Measurements from ENCODE around the gene USP24. TPM values are rescaled to one million over a fixed set of nuclear protein-coding genes. Genes with fewer than 3 reads are reported as not detected.

USP24 gene
- total RNA-seq, 1 donor from 2014 or later, result 37.7 TPM

DNA sequence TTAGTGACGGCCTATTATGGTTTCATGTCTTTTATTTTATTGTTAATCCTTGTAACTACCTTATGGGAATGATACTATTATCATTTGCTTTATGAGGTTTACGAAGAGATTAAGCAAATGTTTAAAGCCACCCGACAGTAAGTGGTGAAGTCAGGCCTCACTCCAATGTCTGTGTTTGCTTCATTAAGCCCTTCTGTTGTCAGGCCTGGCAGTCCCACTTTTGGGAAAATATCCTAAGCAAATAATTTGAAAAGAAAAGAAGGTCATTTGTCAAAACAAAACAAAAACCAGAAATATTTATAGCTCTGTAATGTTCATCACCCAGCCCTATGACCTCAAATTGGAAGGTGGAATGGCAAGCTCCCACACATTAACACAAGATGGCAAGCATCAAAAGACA lies 40.7 kb upstream of the USP24 start:
- TF ChIP-seq, protein P1, sequence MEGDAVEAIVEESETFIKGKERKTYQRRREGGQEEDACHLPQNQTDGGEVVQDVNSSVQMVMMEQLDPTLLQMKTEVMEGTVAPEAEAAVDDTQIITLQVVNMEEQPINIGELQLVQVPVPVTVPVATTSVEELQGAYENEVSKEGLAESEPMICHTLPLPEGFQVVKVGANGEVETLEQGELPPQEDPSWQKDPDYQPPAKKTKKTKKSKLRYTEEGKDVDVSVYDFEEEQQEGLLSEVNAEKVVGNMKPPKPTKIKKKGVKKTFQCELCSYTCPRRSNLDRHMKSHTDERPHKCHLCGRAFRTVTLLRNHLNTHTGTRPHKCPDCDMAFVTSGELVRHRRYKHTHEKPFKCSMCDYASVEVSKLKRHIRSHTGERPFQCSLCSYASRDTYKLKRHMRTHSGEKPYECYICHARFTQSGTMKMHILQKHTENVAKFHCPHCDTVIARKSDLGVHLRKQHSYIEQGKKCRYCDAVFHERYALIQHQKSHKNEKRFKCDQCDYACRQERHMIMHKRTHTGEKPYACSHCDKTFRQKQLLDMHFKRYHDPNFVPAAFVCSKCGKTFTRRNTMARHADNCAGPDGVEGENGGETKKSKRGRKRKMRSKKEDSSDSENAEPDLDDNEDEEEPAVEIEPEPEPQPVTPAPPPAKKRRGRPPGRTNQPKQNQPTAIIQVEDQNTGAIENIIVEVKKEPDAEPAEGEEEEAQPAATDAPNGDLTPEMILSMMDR (IDR thresholded peaks at IDR 0.05; ENCODE audit: unreplicated experiment), result no peak
- peaks cover 9% of the 10 kb centered on the region for H3K4me1 Mint-ChIP-seq (ENCODE audit: unreplicated experiment)

DNA sequence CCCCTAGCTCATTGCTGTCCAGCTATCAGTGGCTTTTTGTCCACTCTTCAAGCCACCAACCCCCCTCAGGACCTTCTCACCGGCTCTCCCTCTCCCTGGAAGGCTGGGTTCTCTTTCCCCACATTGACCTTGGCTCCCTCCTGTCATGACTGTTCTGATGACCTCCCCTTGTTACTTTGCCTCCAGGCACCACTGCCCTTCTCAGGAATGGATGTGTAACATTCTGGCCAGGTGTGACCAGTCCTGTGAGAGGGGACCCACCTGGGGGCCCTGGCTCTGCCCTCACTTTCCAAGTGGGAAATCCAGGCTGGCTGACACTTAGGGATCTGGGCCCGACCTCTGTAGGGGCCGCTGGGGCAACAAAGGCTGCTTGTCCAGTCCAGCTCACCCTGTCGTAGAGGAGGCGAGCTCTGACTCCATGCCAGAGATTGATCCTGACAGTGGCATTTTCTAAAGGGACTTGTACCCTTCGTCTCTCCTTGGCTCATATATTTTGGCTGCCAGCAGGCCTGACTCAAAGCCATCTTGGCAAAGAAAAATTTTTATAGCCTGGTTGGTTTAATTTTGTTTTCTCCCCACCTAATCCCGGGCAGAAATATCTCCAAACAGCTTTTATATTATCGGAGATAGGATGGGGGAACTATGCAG lies 37.9 kb upstream of the USP24 start:
- H3K4me1 Mint-ChIP-seq (ENCODE audit: unreplicated experiment), result no peaks in the 10 kb centered on the region
- no peak overlapping the region for H3K27ac Mint-ChIP-seq (ENCODE audit: unreplicated experiment)
- no peak overlapping the region for H3K4me3 Mint-ChIP-seq (ENCODE audit: unreplicated experiment)
- no peak for DNase-seq (ENCODE audit: low spot score)
- TF ChIP-seq, protein P1 (IDR thresholded peaks at IDR 0.05; ENCODE audit: unreplicated experiment), result no peak
- H3K27me3 Mint-ChIP-seq (ENCODE audit: unreplicated experiment), result no peaks in the 10 kb centered on the region
- H3K36me3 Mint-ChIP-seq (ENCODE audit: low read depth, unreplicated experiment), result no peaks in the 10 kb centered on the region
- H3K9me3 Mint-ChIP-seq (ENCODE audit: unreplicated experiment), result no peaks in the 10 kb centered on the region

More for the DNA sequence above, 40.7 kb upstream of the USP24 start:
- no peaks in the 10 kb centered on the region for H3K36me3 Mint-ChIP-seq (ENCODE audit: low read depth, unreplicated experiment)
- H3K4me3 Mint-ChIP-seq (ENCODE audit: unreplicated experiment), result no peak overlapping the region
- H3K27ac Mint-ChIP-seq (ENCODE audit: unreplicated experiment), result no peak overlapping the region
- no peaks in the 10 kb centered on the region for H3K9me3 Mint-ChIP-seq (ENCODE audit: unreplicated experiment)
- no peak for DNase-seq (ENCODE audit: low spot score)
- H3K27me3 Mint-ChIP-seq (ENCODE audit: unreplicated experiment), result no peaks in the 10 kb centered on the region

DNA sequence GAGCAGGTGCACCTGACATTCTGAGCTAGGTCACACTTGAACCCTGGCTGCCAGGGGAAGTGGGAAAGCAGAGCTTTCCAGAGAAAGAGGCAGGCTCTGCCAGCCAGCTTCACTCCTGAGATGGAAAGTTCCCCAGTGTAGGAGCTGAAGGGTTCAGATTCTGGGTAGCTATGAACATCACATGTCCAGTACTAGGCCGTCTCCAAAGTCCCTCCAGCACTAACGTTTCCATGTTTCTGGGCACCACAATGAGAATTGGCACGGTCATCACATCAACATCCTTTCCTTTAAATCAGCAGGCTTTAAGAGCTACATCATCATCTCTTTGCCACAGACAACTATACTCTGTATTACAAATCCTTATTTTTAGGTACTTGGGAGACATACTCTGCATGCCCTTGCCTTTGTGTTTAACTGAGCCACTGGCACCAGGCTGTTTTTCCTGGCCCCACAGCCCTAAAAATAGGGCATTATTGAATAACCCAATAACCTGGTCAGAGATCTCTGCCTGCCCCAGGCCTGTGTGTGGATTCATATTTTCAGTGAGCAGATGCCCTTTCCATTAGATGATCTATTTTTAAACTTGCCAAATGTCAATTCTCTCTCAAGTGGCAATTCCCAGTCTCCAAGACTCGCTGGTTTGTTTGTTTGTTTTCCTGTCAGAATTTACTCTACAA lies 35.4 kb upstream of the USP24 start:
- no peak overlapping the region for H3K4me3 Mint-ChIP-seq (ENCODE audit: unreplicated experiment)
- no peak for DNase-seq (ENCODE audit: low spot score)
- H3K27me3 Mint-ChIP-seq (ENCODE audit: unreplicated experiment), result no peaks in the 10 kb centered on the region
- TF ChIP-seq, protein P1 (IDR thresholded peaks at IDR 0.05; ENCODE audit: unreplicated experiment), result no peak
- H3K9me3 Mint-ChIP-seq (ENCODE audit: unreplicated experiment), result no peaks in the 10 kb centered on the region
- H3K4me1 Mint-ChIP-seq (ENCODE audit: unreplicated experiment), result no peaks in the 10 kb centered on the region
- no peaks in the 10 kb centered on the region for H3K36me3 Mint-ChIP-seq (ENCODE audit: low read depth, unreplicated experiment)
- no peak overlapping the region for H3K27ac Mint-ChIP-seq (ENCODE audit: unreplicated experiment)

DNA sequence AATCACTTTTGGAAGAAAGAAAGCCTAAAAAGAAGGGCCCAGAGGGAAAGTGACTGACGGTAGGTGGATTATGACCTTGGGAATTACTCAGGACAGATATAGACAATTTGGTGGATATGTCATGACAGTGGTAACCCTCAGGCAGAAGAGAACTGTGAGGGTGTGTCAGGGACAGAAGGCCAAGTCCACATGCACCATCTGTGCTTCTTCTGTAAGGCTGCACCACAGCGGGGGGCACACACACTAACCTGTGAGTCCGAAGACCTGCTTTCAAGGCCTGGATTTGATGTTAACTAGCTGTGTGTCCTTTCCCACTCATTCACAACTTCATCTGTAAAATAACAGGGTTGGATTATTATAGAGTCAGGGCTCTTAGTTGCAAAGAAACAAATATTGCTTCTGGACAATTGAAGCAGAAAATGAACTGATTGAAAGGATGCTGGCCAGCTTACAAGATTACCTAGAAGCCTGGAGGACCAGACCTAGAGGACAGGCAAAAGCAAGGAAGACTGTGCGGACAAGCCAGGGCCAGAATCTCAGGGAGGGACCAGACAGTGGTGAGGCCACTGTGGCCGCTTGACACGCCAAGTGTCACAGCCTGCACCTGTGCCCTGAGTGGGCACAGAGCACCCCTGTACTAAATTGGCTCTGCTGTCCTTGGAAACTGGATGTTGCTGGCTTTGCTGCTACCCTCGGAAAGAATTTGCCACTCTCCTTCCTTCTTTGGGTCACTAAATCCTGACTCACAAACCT lies 34.7 kb upstream of the USP24 start:
- H3K27me3 Mint-ChIP-seq (ENCODE audit: unreplicated experiment), result peaks cover 1% of the 10 kb centered on the region
- H3K9me3 Mint-ChIP-seq (ENCODE audit: unreplicated experiment), result no peaks in the 10 kb centered on the region
- H3K4me3 Mint-ChIP-seq (ENCODE audit: unreplicated experiment), result no peak overlapping the region
- no peaks in the 10 kb centered on the region for H3K4me1 Mint-ChIP-seq (ENCODE audit: unreplicated experiment)
- no peak for DNase-seq (ENCODE audit: low spot score)
- TF ChIP-seq, protein P1 (IDR thresholded peaks at IDR 0.05; ENCODE audit: unreplicated experiment), result no peak
- no peak overlapping the region for H3K27ac Mint-ChIP-seq (ENCODE audit: unreplicated experiment)
- H3K36me3 Mint-ChIP-seq (ENCODE audit: low read depth, unreplicated experiment), result no peaks in the 10 kb centered on the region

Data from endothelial cell (in vitro differentiated cells).